Measurements from ENCODE around the gene RNF152.
"Not testable (repeated sequence)": the region's sequence is repeated elsewhere in the genome, so short reads cannot be mapped to it uniquely, and the experiment has no call there.

RNF152 gene

GRCh38 chr18:61784834-61785233, 108.0 kb downstream of the RNF152 start:
- TF ChIP-seq CTCF (IDR thresholded peaks at IDR 0.05; ENCODE audit: control insufficient read depth, extremely low read depth, insufficient read depth): no peak
- no peak overlapping the region for H3K4me3 ChIP-seq (ENCODE audit: low read depth, low read length)
- DNase-seq (ENCODE audit: low read depth): no peak

- DNase-seq (ENCODE audit: low read depth): no peak
- no peak for TF ChIP-seq CTCF (IDR thresholded peaks at IDR 0.05; ENCODE audit: control insufficient read depth, extremely low read depth, insufficient read depth)
- no peak overlapping the region for H3K4me3 ChIP-seq (ENCODE audit: low read depth, low read length)
These were observed 110.3 kb downstream of the RNF152 start for GRCh38 chr18:61782545-61782944.

GRCh38 chr18:61776201-61776600, 116.6 kb downstream of the RNF152 start:
- not testable (repeated sequence) for H3K4me3 ChIP-seq (ENCODE audit: low read depth, low read length); DNase-seq (ENCODE audit: low read depth)

- DNase-seq (ENCODE audit: low read depth): no peak
- H3K4me3 ChIP-seq (ENCODE audit: low read depth, low read length): no peak overlapping the region
- TF ChIP-seq CTCF (IDR thresholded peaks at IDR 0.05; ENCODE audit: control insufficient read depth, extremely low read depth, insufficient read depth): no peak
These were observed 118.0 kb downstream of the RNF152 start for GRCh38 chr18:61774846-61775245.

GRCh38 chr18:61772293-61772848, 120.4 kb downstream of the RNF152 start:
- DNase-seq (ENCODE audit: low read depth): no peak
- H3K4me3 ChIP-seq (ENCODE audit: low read depth, low read length): no peak overlapping the region
- no peak for TF ChIP-seq CTCF (IDR thresholded peaks at IDR 0.05; ENCODE audit: control insufficient read depth, extremely low read depth, insufficient read depth)

GRCh38 chr18:61771861-61772260, 120.9 kb downstream of the RNF152 start:
- TF ChIP-seq CTCF (IDR thresholded peaks at IDR 0.05; ENCODE audit: control insufficient read depth, extremely low read depth, insufficient read depth): no peak
- DNase-seq (ENCODE audit: low read depth): no peak
- H3K4me3 ChIP-seq (ENCODE audit: low read depth, low read length): no peak overlapping the region

GRCh38 chr18:61770279-61770678, 122.5 kb downstream of the RNF152 start:
- H3K4me3 ChIP-seq (ENCODE audit: low read depth, low read length): no peak overlapping the region
- no peak for DNase-seq (ENCODE audit: low read depth)
- no peak for TF ChIP-seq CTCF (IDR thresholded peaks at IDR 0.05; ENCODE audit: control insufficient read depth, extremely low read depth, insufficient read depth)
